ENCODE results near the gene LIFR.
"Not testable (repeated sequence)": the region's sequence is repeated elsewhere in the genome, so short reads cannot be mapped to it uniquely, and the experiment has no call there.

DNA sequence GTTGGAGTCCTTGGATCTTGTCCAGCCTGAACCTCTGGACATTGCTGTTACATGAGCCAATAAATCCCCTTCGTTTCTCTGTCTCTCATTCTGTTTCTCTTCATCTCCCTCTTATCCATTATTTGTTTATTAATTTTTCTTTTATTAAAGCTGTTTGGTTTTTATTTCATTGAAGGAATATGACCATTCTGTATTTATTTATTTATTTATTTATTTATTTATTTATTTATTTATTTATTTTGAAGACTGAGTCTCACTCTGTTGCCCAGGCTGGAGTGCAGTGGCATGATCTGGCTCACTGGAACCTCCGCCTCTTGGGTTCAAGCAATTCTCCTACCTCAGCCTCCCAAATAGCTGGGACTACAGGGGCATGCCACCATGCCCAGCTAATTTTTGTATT lies 10.9 kb upstream of the LIFR start:
- TF ChIP-seq, protein P1, sequence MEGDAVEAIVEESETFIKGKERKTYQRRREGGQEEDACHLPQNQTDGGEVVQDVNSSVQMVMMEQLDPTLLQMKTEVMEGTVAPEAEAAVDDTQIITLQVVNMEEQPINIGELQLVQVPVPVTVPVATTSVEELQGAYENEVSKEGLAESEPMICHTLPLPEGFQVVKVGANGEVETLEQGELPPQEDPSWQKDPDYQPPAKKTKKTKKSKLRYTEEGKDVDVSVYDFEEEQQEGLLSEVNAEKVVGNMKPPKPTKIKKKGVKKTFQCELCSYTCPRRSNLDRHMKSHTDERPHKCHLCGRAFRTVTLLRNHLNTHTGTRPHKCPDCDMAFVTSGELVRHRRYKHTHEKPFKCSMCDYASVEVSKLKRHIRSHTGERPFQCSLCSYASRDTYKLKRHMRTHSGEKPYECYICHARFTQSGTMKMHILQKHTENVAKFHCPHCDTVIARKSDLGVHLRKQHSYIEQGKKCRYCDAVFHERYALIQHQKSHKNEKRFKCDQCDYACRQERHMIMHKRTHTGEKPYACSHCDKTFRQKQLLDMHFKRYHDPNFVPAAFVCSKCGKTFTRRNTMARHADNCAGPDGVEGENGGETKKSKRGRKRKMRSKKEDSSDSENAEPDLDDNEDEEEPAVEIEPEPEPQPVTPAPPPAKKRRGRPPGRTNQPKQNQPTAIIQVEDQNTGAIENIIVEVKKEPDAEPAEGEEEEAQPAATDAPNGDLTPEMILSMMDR (IDR thresholded peaks at IDR 0.05 in 8 of 11, conservative IDR thresholded peaks at IDR 0.05 in 3 of 11) = not testable (repeated sequence)
- not testable (repeated sequence) for TF ChIP-seq POLR2AphosphoS5 (IDR thresholded peaks at IDR 0.05)
